ENCODE measurements around the gene CTXND2. TPM values are rescaled to one million over a fixed set of nuclear protein-coding genes. Genes with fewer than 3 reads are reported as not detected.

The CTXND2 gene
- polyA plus RNA-seq, 1 donor (not counting 4 experiments of a cell fraction or from before 2014, with no cell fraction given), result not detected

GRCh38 chr1:150912623-150913022 is 25.7 kb downstream of the CTXND2 start:
- TF ChIP-seq CTCF (optimal IDR thresholded peaks at IDR 0.05 in 1 of 3, IDR thresholded peaks at IDR 0.05 in 1 of 3, conservative IDR thresholded peaks at IDR 0.05 in 1 of 3; ENCODE audit: extremely low read depth in 1 of 3, insufficient read depth in 2 of 3, low read length in 3 of 3) (no peak), EZH2 (IDR thresholded peaks at IDR 0.05; ENCODE audit: low read length) (no peak)
- DNase-seq (ENCODE audit: low read depth, low spot score) (no peak), FAIRE-seq (no peak)
- H3K79me2 ChIP-seq (ENCODE audit: control insufficient read depth, insufficient read depth, low read length), result no peaks in the 10 kb centered on the region
- H3K9me3 ChIP-seq (ENCODE audit: control insufficient read depth, low read depth, low read length), result no peaks in the 10 kb centered on the region
- H3K4me3 ChIP-seq (ENCODE audit: control insufficient read depth in 2 of 3, extremely low read depth in 1 of 3, insufficient read depth in 2 of 3, low read depth in 1 of 3, low read length in 3 of 3), result no peak overlapping the region
- no peaks in the 10 kb centered on the region for H4K20me1 ChIP-seq (ENCODE audit: control insufficient read depth, extremely low read depth, insufficient read depth, low read length)
- H3K9me1 ChIP-seq (ENCODE audit: control insufficient read depth, extremely low read depth, insufficient read depth, low read length), result no peaks in the 10 kb centered on the region
- dilution Hi-C loops (cut with MboI; ENCODE audit: extremely low pct_ligation_motif_present, low sequenced_read_pairs), result no loop called here
- H3K4me2 ChIP-seq (ENCODE audit: control insufficient read depth, extremely low read depth, insufficient read depth, low read depth, low read length), result no peak overlapping the region
- H3K36me3 ChIP-seq (ENCODE audit: control insufficient read depth in 2 of 2, extremely low read depth in 1 of 2, insufficient read depth in 2 of 2, low read length in 2 of 2), result no peaks in the 10 kb centered on the region
- H2AFZ ChIP-seq (ENCODE audit: control insufficient read depth, low read length), result no peak overlapping the region
- H3K4me1 ChIP-seq (ENCODE audit: control insufficient read depth, extremely low read depth, insufficient read depth, low read length), result no peaks in the 10 kb centered on the region
- no peak overlapping the region for H3K27ac ChIP-seq (ENCODE audit: control insufficient read depth, insufficient read depth, low read length)
- H3K9ac ChIP-seq (ENCODE audit: control insufficient read depth, extremely low read depth, insufficient read depth, low read length), result no peak overlapping the region
- H3K27me3 ChIP-seq (ENCODE audit: control insufficient read depth, extremely low read depth, insufficient read depth, low read length), result no peaks in the 10 kb centered on the region

GRCh38 chr1:150917387-150917786 is 30.5 kb downstream of the CTXND2 start:
- H4K20me1 ChIP-seq (ENCODE audit: control insufficient read depth, extremely low read depth, insufficient read depth, low read length), result no peaks in the 10 kb centered on the region
- no peak overlapping the region for H3K27ac ChIP-seq (ENCODE audit: control insufficient read depth, insufficient read depth, low read length)
- H3K4me3 ChIP-seq (ENCODE audit: control insufficient read depth in 2 of 3, extremely low read depth in 1 of 3, insufficient read depth in 2 of 3, low read depth in 1 of 3, low read length in 3 of 3), result no peak overlapping the region
- H3K9me3 ChIP-seq (ENCODE audit: control insufficient read depth, low read depth, low read length), result no peaks in the 10 kb centered on the region
- no peak overlapping the region for H3K4me2 ChIP-seq (ENCODE audit: control insufficient read depth, extremely low read depth, insufficient read depth, low read depth, low read length)
- H3K9me1 ChIP-seq (ENCODE audit: control insufficient read depth, extremely low read depth, insufficient read depth, low read length), result no peaks in the 10 kb centered on the region
- no peak overlapping the region for H3K9ac ChIP-seq (ENCODE audit: control insufficient read depth, extremely low read depth, insufficient read depth, low read length)
- H3K36me3 ChIP-seq (ENCODE audit: control insufficient read depth in 2 of 2, extremely low read depth in 1 of 2, insufficient read depth in 2 of 2, low read length in 2 of 2), result no peaks in the 10 kb centered on the region
- H2AFZ ChIP-seq (ENCODE audit: control insufficient read depth, low read length), result no peak overlapping the region
- no peaks in the 10 kb centered on the region for H3K4me1 ChIP-seq (ENCODE audit: control insufficient read depth, extremely low read depth, insufficient read depth, low read length)
- no peak for FAIRE-seq
- no peak for DNase-seq (ENCODE audit: low read depth, low spot score)
- no peaks in the 10 kb centered on the region for H3K79me2 ChIP-seq (ENCODE audit: control insufficient read depth, insufficient read depth, low read length)
- H3K27me3 ChIP-seq (ENCODE audit: control insufficient read depth, extremely low read depth, insufficient read depth, low read length), result no peaks in the 10 kb centered on the region
- dilution Hi-C loops (cut with MboI; ENCODE audit: extremely low pct_ligation_motif_present, low sequenced_read_pairs), result no loop called here
- TF ChIP-seq CTCF (optimal IDR thresholded peaks at IDR 0.05 in 1 of 3, IDR thresholded peaks at IDR 0.05 in 1 of 3, conservative IDR thresholded peaks at IDR 0.05 in 1 of 3; ENCODE audit: extremely low read depth in 1 of 3, insufficient read depth in 2 of 3, low read length in 3 of 3), result no peak

Measured in keratinocyte (primary cell).